ENCODE measurements around the gene ZNF383.
"Not testable (repeated sequence)": the region's sequence is repeated elsewhere in the genome, so short reads cannot be mapped to it uniquely, and the experiment has no call there.

ZNF383 gene

GRCh38 chr19:37217775-37218591 is at the start of gene ZNF383:
TSS of gene ZNF383 (plus strand) at chr19:37218214. CDS start at chr19:37230454, 12,240 bp downstream.
- peak; percentile 80 for DNase-seq

- peak; percentile 79 for DNase-seq
Observed at GRCh38 chr19:37172368-37173366, 45.3 kb upstream of the ZNF383 start, which contains the start of gene ZNF585A. TSS of gene ZNF585A (minus strand) at chr19:37172695. CDS start at chr19:37169910, 2,785 bp downstream.

GRCh38 chr19:37186071-37186470 is 31.9 kb upstream of the ZNF383 start:
- not testable (repeated sequence) for DNase-seq

- DNase-seq: not testable (repeated sequence)
Observed at GRCh38 chr19:37195248-37195647, 22.8 kb upstream of the ZNF383 start.

- DNase-seq: not testable (repeated sequence)
Observed at GRCh38 chr19:37197115-37197514, 20.9 kb upstream of the ZNF383 start.

GRCh38 chr19:37197768-37198167 is 20.2 kb upstream of the ZNF383 start:
- no peak for DNase-seq

- no peak for DNase-seq
Observed at GRCh38 chr19:37217480-37217774, 587 bp upstream of the ZNF383 start.

GRCh38 chr19:37218592-37218935 is 550 bp downstream of the ZNF383 start:
- no peak for DNase-seq

GRCh38 chr19:37220383-37220782 is 2.4 kb downstream of the ZNF383 start:
- no peak for DNase-seq

- no peak for DNase-seq
Observed at GRCh38 chr19:37221136-37221535, 3.1 kb downstream of the ZNF383 start.

GRCh38 chr19:37226248-37226647 is 8.2 kb downstream of the ZNF383 start:
- DNase-seq: no peak

- DNase-seq: no peak
Observed at GRCh38 chr19:37227996-37228395, 10.0 kb downstream of the ZNF383 start.

- DNase-seq: no peak
Observed at GRCh38 chr19:37243206-37243632, 25.2 kb downstream of the ZNF383 start.

- DNase-seq: peak; percentile 8
Observed at GRCh38 chr19:37251308-37252229, 33.6 kb downstream of the ZNF383 start.

GRCh38 chr19:37263028-37263427 is 45.0 kb downstream of the ZNF383 start:
- DNase-seq: not testable (repeated sequence)

GRCh38 chr19:37267005-37267404 is 49.0 kb downstream of the ZNF383 start:
- not testable (repeated sequence) for DNase-seq

- not testable (repeated sequence) for DNase-seq
Observed at GRCh38 chr19:37267755-37268154, 49.7 kb downstream of the ZNF383 start.

GRCh38 chr19:37280656-37281055 is 62.6 kb downstream of the ZNF383 start:
- DNase-seq: not testable (repeated sequence)

- DNase-seq: not testable (repeated sequence)
Observed at GRCh38 chr19:37284020-37284419, 66.0 kb downstream of the ZNF383 start.

GRCh38 chr19:37289229-37289628 is 71.2 kb downstream of the ZNF383 start:
- DNase-seq: not testable (repeated sequence)

GRCh38 chr19:37292998-37293939 is 75.3 kb downstream of the ZNF383 start:
- DNase-seq: not testable (repeated sequence)

All from NCI-H1048 (cell line).